HepG2 (cell line): ENCODE results near the gene NFATC1. TPM values are rescaled to one million over a fixed set of nuclear protein-coding genes. Genes with fewer than 3 reads are reported as not detected.

Experiments
- ARNT ChIP-seq: fragments of 450-650 bp; IDR thresholded peaks from 2 replicates; pipeline ENCODE4 v1.6.1; 2017
- BCLAF1 ChIP-seq: fragments of 450-650 bp; IDR thresholded peaks from 2 replicates; pipeline ENCODE4 v1.6.1; 2017; ENCODE audit warnings: mild to moderate bottlenecking
- BORCS8-MEF2B ChIP-seq: sonication (generic); formaldehyde crosslinking; IDR thresholded peaks from 2 replicates; pipeline ENCODE4 v1.8.0; 2022; ENCODE audit warnings: mild to moderate bottlenecking, missing genetic modification reagents
- KLF16 ChIP-seq, 2 experiments: sonication (generic) in 1 of 2; formaldehyde crosslinking in 1 of 2; IDR thresholded peaks; 2 replicates each; pipeline versions ENCODE4 v1.6.1 to v1.8.0; 2016 to 2023; ENCODE audit warnings: missing genetic modification reagents in 2 of 2, missing compliant biosample characterization in 1 of 2
- ZBED4 ChIP-seq: sonication (generic); formaldehyde crosslinking; IDR thresholded peaks from 2 replicates; pipeline ENCODE4 v1.4.0; 2020; ENCODE audit warnings: missing genetic modification reagents, borderline replicate concordance
- ZBTB7A ChIP-seq: sonication (generic); formaldehyde crosslinking; IDR thresholded peaks from 2 replicates; pipeline ENCODE4 v1.8.0; 2022; ENCODE audit warnings: mild to moderate bottlenecking, missing genetic modification reagents
- ZFP91 ChIP-seq: sonication (generic); formaldehyde crosslinking; IDR thresholded peaks from 2 replicates; pipeline ENCODE4 v1.9.0; 2022; ENCODE audit warnings: missing genetic modification reagents, mild to moderate bottlenecking, borderline replicate concordance
- ZNF431 ChIP-seq: sonication (generic); formaldehyde crosslinking; IDR thresholded peaks from 2 replicates; pipeline ENCODE4 v1.9.0; 2022; ENCODE audit warnings: missing genetic modification reagents, low read depth, mild to moderate bottlenecking, borderline replicate concordance
- ZNF432 ChIP-seq: sonication (generic); formaldehyde crosslinking; IDR thresholded peaks from 2 replicates; pipeline ENCODE4 v1.5.0; 2020; ENCODE audit warnings: missing genetic modification reagents, mild to moderate bottlenecking, borderline replicate concordance
- polyA plus RNA-seq, 8 experiments: library from polyadenylated mRNA; depleted of rRNA in 3 of 8; stranded (reverse) in 7 of 8; unstranded in 1 of 8; fragments of >200 nt; fragmentation: Illumina TruSeq in 4 of 8; extraction: Trizol in 4 of 8; gene quantifications; 2 replicates each; pipeline versions ENCODE4 v1.2.1 to v1.2.3, GENCODE V29; 2011 to 2016; ENCODE audit warnings: low read depth in 4 of 8, missing spikeins in 1 of 8, mixed read lengths in 1 of 8; ENCODE audit not compliant: insufficient read depth in 1 of 8
- total RNA-seq, 5 experiments: library from RNA; depleted of rRNA; stranded (reverse); fragments of >200 nt; fragmentation: Illumina TruSeq; extraction: Trizol; gene quantifications; 2 replicates each; pipeline ENCODE4 v1.2.3, GENCODE V29; 2016; ENCODE audit warnings: low read depth in 1 of 5
- TF ChIP-seq, protein P1 (sequence below): sonication (generic); formaldehyde crosslinking; IDR thresholded peaks from 2 replicates; pipeline ENCODE4 v1.5.1; 2020; ENCODE audit warnings: missing genetic modification reagents, mild to moderate bottlenecking, borderline replicate concordance

The NFATC1 gene
- total and polyA plus RNA-seq, 2 of the 13 experiments (the other 11 are each of a cell fraction or from before 2014, with no cell fraction given) = not detected

- TF ChIP-seq, protein P1, sequence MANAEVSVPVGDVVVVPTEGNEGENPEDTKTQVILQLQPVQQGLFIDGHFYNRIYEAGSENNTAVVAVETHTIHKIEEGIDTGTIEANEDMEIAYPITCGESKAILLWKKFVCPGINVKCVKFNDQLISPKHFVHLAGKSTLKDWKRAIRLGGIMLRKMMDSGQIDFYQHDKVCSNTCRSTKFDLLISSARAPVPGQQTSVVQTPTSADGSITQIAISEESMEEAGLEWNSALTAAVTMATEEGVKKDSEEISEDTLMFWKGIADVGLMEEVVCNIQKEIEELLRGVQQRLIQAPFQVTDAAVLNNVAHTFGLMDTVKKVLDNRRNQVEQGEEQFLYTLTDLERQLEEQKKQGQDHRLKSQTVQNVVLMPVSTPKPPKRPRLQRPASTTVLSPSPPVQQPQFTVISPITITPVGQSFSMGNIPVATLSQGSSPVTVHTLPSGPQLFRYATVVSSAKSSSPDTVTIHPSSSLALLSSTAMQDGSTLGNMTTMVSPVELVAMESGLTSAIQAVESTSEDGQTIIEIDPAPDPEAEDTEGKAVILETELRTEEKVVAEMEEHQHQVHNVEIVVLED (CRISPR knock-in tag) = no peak
- no peak for TF ChIP-seq ZNF431
- TF ChIP-seq ZBTB7A (CRISPR knock-in tag) = no peak
- TF ChIP-seq ZFP91 (CRISPR knock-in tag) = no peak
- TF ChIP-seq ARNT = no peak
- TF ChIP-seq BCLAF1 = no peak
- no peak for TF ChIP-seq ZNF432 (CRISPR knock-in tag)
- TF ChIP-seq BORCS8-MEF2B (CRISPR knock-in tag) = no peak
- no peak for TF ChIP-seq KLF16 (CRISPR knock-in tag; IDR thresholded peaks at IDR 0.05)
- TF ChIP-seq ZBED4 (CRISPR knock-in tag) = no peak
Measured at GRCh38 chr18:79483971-79484491, 88.3 kb downstream of the NFATC1 start (continued).
